Neural progenitor cell (in vitro differentiated cells): ENCODE data around the gene PPHLN1.

Experiments used
- EZH2 ChIP-seq: fragments of 200-600 bp; sonication (generic); IDR thresholded peaks from 2 replicates; pipeline ENCODE4 v1.6.1; 2017; ENCODE audit warnings: antibody characterized with exemption, mild to moderate bottlenecking, moderate library complexity
- EZH2phosphoT487 ChIP-seq: fragments of 200-600 bp; sonication (generic); IDR thresholded peaks from 2 replicates; pipeline ENCODE4 v1.6.1; 2017; ENCODE audit warnings: antibody characterized with exemption
- TF ChIP-seq, protein P1 (sequence below): fragments of 200-600 bp; sonication (generic); IDR thresholded peaks from 2 replicates; pipeline ENCODE4 v1.5.1; 2017; ENCODE audit warnings: antibody characterized with exemption, mild to moderate bottlenecking

DNA sequence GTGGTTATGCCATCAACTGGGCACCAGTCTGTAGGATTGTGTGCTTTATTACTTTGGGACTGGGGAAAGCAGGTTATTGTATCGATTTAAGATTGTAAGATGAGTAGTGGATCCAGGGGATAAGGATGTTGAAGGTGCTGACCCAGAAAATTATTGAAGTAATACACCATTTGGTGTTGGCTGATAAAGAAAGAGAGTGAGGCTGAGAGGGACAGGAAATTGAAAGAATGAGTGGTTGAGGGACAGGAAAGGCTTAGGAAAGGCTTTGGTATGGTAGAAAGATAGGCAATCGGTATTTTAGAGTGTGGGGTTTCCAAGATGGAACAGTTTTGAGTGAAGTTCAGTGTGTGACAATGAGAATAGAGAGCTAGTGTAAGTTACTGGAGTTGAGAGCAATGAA, 12.3 kb downstream of the PPHLN1 start:
- TF ChIP-seq, protein P1, sequence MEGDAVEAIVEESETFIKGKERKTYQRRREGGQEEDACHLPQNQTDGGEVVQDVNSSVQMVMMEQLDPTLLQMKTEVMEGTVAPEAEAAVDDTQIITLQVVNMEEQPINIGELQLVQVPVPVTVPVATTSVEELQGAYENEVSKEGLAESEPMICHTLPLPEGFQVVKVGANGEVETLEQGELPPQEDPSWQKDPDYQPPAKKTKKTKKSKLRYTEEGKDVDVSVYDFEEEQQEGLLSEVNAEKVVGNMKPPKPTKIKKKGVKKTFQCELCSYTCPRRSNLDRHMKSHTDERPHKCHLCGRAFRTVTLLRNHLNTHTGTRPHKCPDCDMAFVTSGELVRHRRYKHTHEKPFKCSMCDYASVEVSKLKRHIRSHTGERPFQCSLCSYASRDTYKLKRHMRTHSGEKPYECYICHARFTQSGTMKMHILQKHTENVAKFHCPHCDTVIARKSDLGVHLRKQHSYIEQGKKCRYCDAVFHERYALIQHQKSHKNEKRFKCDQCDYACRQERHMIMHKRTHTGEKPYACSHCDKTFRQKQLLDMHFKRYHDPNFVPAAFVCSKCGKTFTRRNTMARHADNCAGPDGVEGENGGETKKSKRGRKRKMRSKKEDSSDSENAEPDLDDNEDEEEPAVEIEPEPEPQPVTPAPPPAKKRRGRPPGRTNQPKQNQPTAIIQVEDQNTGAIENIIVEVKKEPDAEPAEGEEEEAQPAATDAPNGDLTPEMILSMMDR: no peak
- TF ChIP-seq EZH2phosphoT487 (no peak), EZH2 (no peak)
